GM12878 (cell line): ENCODE results near the gene GALNT18. TPM values are rescaled to one million over a fixed set of nuclear protein-coding genes. Genes with fewer than 3 reads are reported as not detected.

Source experiments
- ATAC-seq: fragments of 200-7000 bp; cut with Tn5 transposase; 3 replicates; pipeline ENCODE4 v1.9.1; 2020; ENCODE audit warnings: mild to moderate bottlenecking, moderate library complexity
- BruUV-seq: library from RNA; stranded (reverse); fragments of 400-500 nt; replicated peaks from 2 replicates; lab custom pipeline; 2021; lab: Mats Ljungman, UMichigan
- CTCF ChIA-PET: fragments of 300-600 bp; sonication (Branson Sonifier 250); formaldehyde crosslinking; extraction: SDS; loops from one replicate; lab custom pipeline; 2021; ENCODE audit warnings: inconsistent platforms; lab: Yijun Ruan, JAX
- POLR2A ChIA-PET: fragments of 350-600 bp; formaldehyde crosslinking; extraction: SDS; loops from one replicate; lab custom pipeline; 2021; ENCODE audit warnings: inconsistent platforms; lab: Charles Lee
- RAD21 ChIA-PET: fragments of 300-600 bp; sonication (Branson Sonifier 250); formaldehyde crosslinking; loops from one replicate; lab custom pipeline; 2023; ENCODE audit warnings: antibody characterized with exemption; ENCODE audit not compliant: unreplicated experiment; lab: Charles Lee
- SMC1A ChIA-PET: fragments of 300-600 bp; sonication (Branson Sonifier 250); formaldehyde crosslinking; loops from one replicate; lab custom pipeline; 2023; ENCODE audit not compliant: unreplicated experiment, uncharacterized antibody; lab: Charles Lee
- DNase-seq: peaks from one replicate; pipeline ENCODE4 v3.0.0-alpha.2; 2011; ENCODE audit warnings: low read depth, low spot score
- FAIRE-seq: peaks from 3 replicates; lab custom pipeline; 2011; peaks lifted over from hg19 to GRCh38; lab: Jason Lieb, UNC
- H2AFZ ChIP-seq: 2 replicates; pipeline ENCODE4 v1.6.0; 2011; ENCODE audit warnings: low read depth, low read length, control low read depth; ENCODE audit not compliant: control insufficient read depth
- H3K27ac ChIP-seq: 2 replicates; pipeline ENCODE4 v1.5.1; 2011; ENCODE audit warnings: control low read depth; ENCODE audit not compliant: control insufficient read depth, insufficient read depth
- H3K27me3 ChIP-seq, 2 experiments: replicated peaks in 1 of 2; 2 replicates each; pipeline versions ENCODE4 v1.6.0 to v1.6.1; 2011; ENCODE audit warnings: low read length in 1 of 2; ENCODE audit not compliant: control insufficient read depth in 2 of 2, insufficient read depth in 2 of 2
- H3K36me3 ChIP-seq, 2 experiments: 2 replicates each; pipeline ENCODE4 v1.5.1; 2011; ENCODE audit warnings: low read length in 1 of 2; ENCODE audit not compliant: control insufficient read depth in 2 of 2, insufficient read depth in 2 of 2
- H3K4me1 ChIP-seq: 2 replicates; pipeline ENCODE4 v1.6.1; 2011; ENCODE audit warnings: mild to moderate bottlenecking, low read length, moderate library complexity, mixed read lengths; ENCODE audit not compliant: control insufficient read depth, insufficient read depth
- H3K4me2 ChIP-seq: 2 replicates; pipeline ENCODE4 v1.6.0; 2011; ENCODE audit warnings: control low read depth; ENCODE audit not compliant: control insufficient read depth, insufficient read depth
- H3K4me3 ChIP-seq: fragments of 200-600 bp; sonication (generic); 2 replicates; pipeline ENCODE4 v1.5.1; 2016
- H3K79me2 ChIP-seq: 2 replicates; pipeline ENCODE4 v1.6.0; 2011; ENCODE audit warnings: low read length; ENCODE audit not compliant: control insufficient read depth, insufficient read depth
- H3K9ac ChIP-seq: 2 replicates; pipeline ENCODE4 v1.8.0; 2011; ENCODE audit warnings: low read length, control low read depth, mixed read lengths; ENCODE audit not compliant: control insufficient read depth, insufficient read depth
- H3K9me3 ChIP-seq: replicated peaks from 3 replicates; pipeline ENCODE4 v1.5.1; 2011; ENCODE audit warnings: mild to moderate bottlenecking, low read length; ENCODE audit not compliant: control insufficient read depth, insufficient read depth
- H4K20me1 ChIP-seq: 2 replicates; pipeline ENCODE4 v1.6.0; 2011; ENCODE audit not compliant: control insufficient read depth, insufficient read depth
- BMI1 ChIP-seq: fragments of 450-650 bp; IDR thresholded peaks from 2 replicates; pipeline ENCODE4 v1.6.1; 2016; ENCODE audit warnings: mild to moderate bottlenecking, moderate library complexity, borderline replicate concordance
- CEBPB ChIP-seq, 2 experiments: fragments of 150-350 bp in 1 of 2; IDR thresholded peaks; 2 replicates each; pipeline ENCODE4 v1.6.1; 2012 to 2014; ENCODE audit warnings: low read depth in 2 of 2, low read length in 2 of 2, borderline replicate concordance in 1 of 2, inconsistent platforms in 1 of 2
- CHD4 ChIP-seq: fragments of 200-600 bp; sonication (generic); IDR thresholded peaks from 2 replicates; pipeline ENCODE4 v1.6.1; 2016; ENCODE audit warnings: mild to moderate bottlenecking
- EP300 ChIP-seq, 2 experiments: fragments of 150-350 bp in 1 of 2; IDR thresholded peaks; 2 replicates each; pipeline ENCODE4 v1.6.1; 2011 to 2012; ENCODE audit warnings: low read depth in 2 of 2, low read length in 2 of 2, borderline replicate concordance in 1 of 2, improper control_type of control experiment in 1 of 2, inconsistent platforms in 1 of 2; ENCODE audit not compliant: control insufficient read depth in 1 of 2
- ETV6 ChIP-seq, 2 experiments: fragments of 450-650 bp in 1 of 2; IDR thresholded peaks in 1 of 2; conservative IDR thresholded peaks in 1 of 2; 2 replicates each; pipeline ENCODE4 v1.6.1; 2014; ENCODE audit warnings: antibody characterized with exemption in 1 of 2, borderline replicate concordance in 1 of 2, low read depth in 1 of 2, mild to moderate bottlenecking in 1 of 2, moderate library complexity in 1 of 2
- IKZF1 ChIP-seq: fragments of 450-650 bp; conservative IDR thresholded peaks from 2 replicates; pipeline ENCODE4 v1.6.1; 2017; ENCODE audit warnings: antibody characterized with exemption, mild to moderate bottlenecking
- IKZF2 ChIP-seq, 2 experiments: fragments of 450-650 bp; IDR thresholded peaks; 2 replicates each; pipeline ENCODE4 v1.6.1; 2017; ENCODE audit warnings: mild to moderate bottlenecking in 2 of 2, moderate library complexity in 2 of 2
- MEF2A ChIP-seq: IDR thresholded peaks from 2 replicates; pipeline ENCODE4 v1.6.1; 2011; ENCODE audit warnings: low read depth, mild to moderate bottlenecking, low read length, moderate library complexity; ENCODE audit not compliant: insufficient read depth
- MYC ChIP-seq: IDR thresholded peaks from 2 replicates; pipeline ENCODE4 v1.6.1; 2011; ENCODE audit warnings: mild to moderate bottlenecking, low read length, moderate library complexity, inconsistent platforms; ENCODE audit not compliant: insufficient read depth, insufficient replicate concordance, insufficient read length, severe bottlenecking
- PAX5 ChIP-seq: IDR thresholded peaks from 2 replicates; pipeline ENCODE4 v1.6.1; 2011; ENCODE audit warnings: low read depth, low read length, borderline replicate concordance
- POU2F2 ChIP-seq: IDR thresholded peaks from 3 replicates; pipeline ENCODE4 v1.6.1; 2011; ENCODE audit warnings: low read depth, mild to moderate bottlenecking, low read length, borderline replicate concordance
- RFX5 ChIP-seq: IDR thresholded peaks from 2 replicates; pipeline ENCODE4 v1.6.1; 2011; ENCODE audit warnings: low read depth, low read length, improper control_type of control experiment
- RUNX3 ChIP-seq: IDR thresholded peaks from 2 replicates; pipeline ENCODE4 v1.6.1; 2012; ENCODE audit warnings: low read length, inconsistent platforms
- SUPT20H ChIP-seq: IDR thresholded peaks from 2 replicates; pipeline ENCODE4 v1.6.1; 2011; ENCODE audit warnings: low read depth, mild to moderate bottlenecking, low read length, moderate library complexity, borderline replicate concordance; ENCODE audit not compliant: control insufficient read depth
- TCF12 ChIP-seq: IDR thresholded peaks from 2 replicates; pipeline ENCODE4 v1.6.1; 2011; ENCODE audit warnings: low read depth, mild to moderate bottlenecking, low read length
- YBX1 ChIP-seq: fragments of 450-650 bp; IDR thresholded peaks from 2 replicates; pipeline ENCODE4 v1.6.1; 2016; ENCODE audit warnings: antibody characterized with exemption
- ZBED1 ChIP-seq: IDR thresholded peaks from 2 replicates; pipeline ENCODE4 v1.6.1; 2016; ENCODE audit warnings: borderline replicate concordance
- ZNF207 ChIP-seq: fragments of 450-650 bp; IDR thresholded peaks from 2 replicates; pipeline ENCODE4 v1.6.1; 2014; ENCODE audit warnings: antibody characterized with exemption, mild to moderate bottlenecking, borderline replicate concordance
- ZNF24 ChIP-seq: fragments of 450-650 bp; IDR thresholded peaks from 2 replicates; pipeline ENCODE4 v1.6.1; 2017; ENCODE audit warnings: antibody characterized with exemption, mild to moderate bottlenecking
- WGBS: methylation state at CpG from one replicate; pipeline ENCODE4 v1.1.6; 2016; ENCODE audit warnings: low lambda C conversion rate; ENCODE audit not compliant: insufficient replicate concordance, insufficient coverage; ENCODE audit errors: missing lambda C conversion rate; 5-methylcytosine and 5-hydroxymethylcytosine counted together
- in situ Hi-C: fragments of 300-500 bp; cut with MboI; formaldehyde crosslinking; loops from 9 replicates; pipeline ENCODE4 v1.14.3; 2018; ENCODE audit warnings: mixed read lengths
- intact Hi-C: fragments of 100-400 bp; cut with micrococcal nuclease; formaldehyde crosslinking; loops from one replicate; pipeline ENCODE4 v1.14.2; 2022; ENCODE audit not compliant: unreplicated experiment
- polyA plus RNA-seq, 11 experiments: library from polyadenylated mRNA; depleted of rRNA in 4 of 11; unstranded in 6 of 11; stranded (reverse) in 5 of 11; fragments of >200 nt; fragmentation: Nextera tagmentation in 4 of 11; fragmentation: Illumina TruSeq in 1 of 11; extraction: Ambion mirVana in 4 of 11; extraction: Trizol in 1 of 11; gene quantifications; 1 replicate in 1 of 11; 2 replicates in 10 of 11; pipeline versions ENCODE4 v1.2.1 to v1.2.3, GENCODE V29; 2011 to 2016; ENCODE audit warnings: inconsistent platforms in 2 of 11, missing spikeins in 2 of 11, low read depth in 1 of 11
- total RNA-seq, 4 experiments: library from RNA; depleted of rRNA in 3 of 4; stranded (reverse); fragments of >200 nt in 3 of 4; fragmentation: Illumina TruSeq in 1 of 4; extraction: Trizol in 1 of 4; gene quantifications; 2 replicates each; pipeline versions ENCODE4 v1.2.1 to v1.2.3, GENCODE V29; 2013 to 2021
- TF ChIP-seq, protein P1 (sequence below): fragments of 450-650 bp; IDR thresholded peaks from 2 replicates; pipeline ENCODE4 v1.6.1; 2018; ENCODE audit warnings: borderline replicate concordance, mild to moderate bottlenecking; ENCODE audit not compliant: partially characterized antibody
- TF ChIP-seq, protein P2 (sequence below), 3 experiments: IDR thresholded peaks in 2 of 3; conservative IDR thresholded peaks in 1 of 3; 2 replicates each; pipeline ENCODE4 v1.5.1; 2011; ENCODE audit warnings: low read depth in 3 of 3, low read length in 3 of 3, mild to moderate bottlenecking in 3 of 3, control low read depth in 2 of 3, moderate library complexity in 2 of 3, inconsistent platforms in 1 of 3, mixed read lengths in 1 of 3; ENCODE audit not compliant: control insufficient read depth in 2 of 3, insufficient read depth in 1 of 3; ENCODE audit errors: extremely low read depth in 1 of 3

The GALNT18 gene
- total and polyA plus RNA-seq, 10 of the 15 experiments (the other 5 are each of a cell fraction or from before 2014, with no cell fraction given) = 1.2 to 14.2 (median 6.3) TPM

DNA sequence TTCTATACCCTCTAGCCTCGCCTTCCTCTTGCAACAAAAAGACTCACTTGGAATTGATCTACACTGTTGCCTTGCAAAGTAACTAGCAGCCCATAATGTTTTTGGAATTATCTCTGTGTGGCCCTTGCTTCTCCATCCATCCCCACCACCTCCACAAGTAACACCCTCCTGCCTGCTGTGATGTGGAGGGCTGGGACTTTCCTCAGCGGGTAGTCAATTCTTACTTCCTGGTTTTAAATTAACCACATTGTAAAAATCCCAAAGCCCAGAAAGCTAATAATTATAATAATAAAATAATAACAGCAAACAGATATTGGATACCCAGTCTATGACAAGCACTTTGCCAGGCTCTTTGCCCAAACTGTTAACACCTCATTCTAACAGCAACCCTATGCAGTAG is 40.8 kb upstream of the GALNT18 start:
- H3K36me3 ChIP-seq = no peaks in the 10 kb centered on the region
- 22% methylated on average over 2 of the region's 2 CpGs for WGBS
- no peaks in the 10 kb centered on the region for H3K79me2 ChIP-seq
- no peak overlapping the region for H3K27ac ChIP-seq
- no peak overlapping the region for H3K9ac ChIP-seq
- FAIRE-seq (no peak), ATAC-seq (peak; percentile 81), DNase-seq (peak; percentile 1)
- peaks cover 0 to 7% of the 10 kb centered on the region in 2 experiments; a peak in 2 of 4 replicates for H3K27me3 ChIP-seq
- peaks cover 3% of the 10 kb centered on the region; the same call in 1 of the 2 replicates for H3K4me1 ChIP-seq
- ChIA-PET SMC1A (interaction anchor here (1.0 to 1.4 kb wide), 2 partner anchors 15 to 41 kb away, joined by 4 to 5 read pairs; partner anchors contain the start of gene GALNT18), CTCF (interaction anchor here (1.1 to 2.5 kb wide), 2 partner anchors 10 to 42 kb away, joined by 3 to 8 read pairs; no protein-coding TSS in a partner anchor), POLR2A (interaction anchor here (1.5 kb wide), 1 partner anchor 41 kb away, joined by 4 read pairs; the partner anchor contains the start of gene GALNT18), RAD21 (interaction anchor here (2.3 kb wide), 1 partner anchor 41 kb away, joined by 8 read pairs; the partner anchor contains the start of gene GALNT18)
- BruUV-seq = no TSS peak
- no peak overlapping the region for H3K4me2 ChIP-seq
- intact Hi-C loops (no loop called here), in situ Hi-C loops (no loop called here)
- H4K20me1 ChIP-seq = no peaks in the 10 kb centered on the region
- no peak overlapping the region for H3K4me3 ChIP-seq
- no peak overlapping the region for H2AFZ ChIP-seq
- H3K9me3 ChIP-seq = no peaks in the 10 kb centered on the region
- TF ChIP-seq IKZF1 = 0 out of 2 replicates have a peak, but pooled peaks have one; percentile 16
- TF ChIP-seq BMI1 = no peak
- no peak for TF ChIP-seq ZNF24
- TF ChIP-seq, protein P1, sequence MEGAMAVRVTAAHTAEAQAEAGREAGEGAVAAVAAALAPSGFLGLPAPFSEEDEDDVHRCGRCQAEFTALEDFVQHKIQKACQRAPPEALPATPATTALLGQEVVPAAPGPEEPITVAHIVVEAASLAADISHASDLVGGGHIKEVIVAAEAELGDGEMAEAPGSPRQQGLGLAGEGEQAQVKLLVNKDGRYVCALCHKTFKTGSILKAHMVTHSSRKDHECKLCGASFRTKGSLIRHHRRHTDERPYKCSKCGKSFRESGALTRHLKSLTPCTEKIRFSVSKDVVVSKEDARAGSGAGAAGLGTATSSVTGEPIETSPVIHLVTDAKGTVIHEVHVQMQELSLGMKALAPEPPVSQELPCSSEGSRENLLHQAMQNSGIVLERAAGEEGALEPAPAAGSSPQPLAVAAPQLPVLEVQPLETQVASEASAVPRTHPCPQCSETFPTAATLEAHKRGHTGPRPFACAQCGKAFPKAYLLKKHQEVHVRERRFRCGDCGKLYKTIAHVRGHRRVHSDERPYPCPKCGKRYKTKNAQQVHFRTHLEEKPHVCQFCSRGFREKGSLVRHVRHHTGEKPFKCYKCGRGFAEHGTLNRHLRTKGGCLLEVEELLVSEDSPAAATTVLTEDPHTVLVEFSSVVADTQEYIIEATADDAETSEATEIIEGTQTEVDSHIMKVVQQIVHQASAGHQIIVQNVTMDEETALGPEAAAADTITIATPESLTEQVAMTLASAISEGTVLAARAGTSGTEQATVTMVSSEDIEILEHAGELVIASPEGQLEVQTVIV = no peak
- TF ChIP-seq, protein P2, sequence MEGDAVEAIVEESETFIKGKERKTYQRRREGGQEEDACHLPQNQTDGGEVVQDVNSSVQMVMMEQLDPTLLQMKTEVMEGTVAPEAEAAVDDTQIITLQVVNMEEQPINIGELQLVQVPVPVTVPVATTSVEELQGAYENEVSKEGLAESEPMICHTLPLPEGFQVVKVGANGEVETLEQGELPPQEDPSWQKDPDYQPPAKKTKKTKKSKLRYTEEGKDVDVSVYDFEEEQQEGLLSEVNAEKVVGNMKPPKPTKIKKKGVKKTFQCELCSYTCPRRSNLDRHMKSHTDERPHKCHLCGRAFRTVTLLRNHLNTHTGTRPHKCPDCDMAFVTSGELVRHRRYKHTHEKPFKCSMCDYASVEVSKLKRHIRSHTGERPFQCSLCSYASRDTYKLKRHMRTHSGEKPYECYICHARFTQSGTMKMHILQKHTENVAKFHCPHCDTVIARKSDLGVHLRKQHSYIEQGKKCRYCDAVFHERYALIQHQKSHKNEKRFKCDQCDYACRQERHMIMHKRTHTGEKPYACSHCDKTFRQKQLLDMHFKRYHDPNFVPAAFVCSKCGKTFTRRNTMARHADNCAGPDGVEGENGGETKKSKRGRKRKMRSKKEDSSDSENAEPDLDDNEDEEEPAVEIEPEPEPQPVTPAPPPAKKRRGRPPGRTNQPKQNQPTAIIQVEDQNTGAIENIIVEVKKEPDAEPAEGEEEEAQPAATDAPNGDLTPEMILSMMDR (IDR thresholded peaks at IDR 0.05 in 2 of 3, conservative IDR thresholded peaks at IDR 0.05 in 1 of 3; ENCODE audit: control insufficient read depth in 2 of 3, extremely low read depth in 1 of 3, insufficient read depth in 1 of 3, low read depth in 3 of 3, low read length in 3 of 3) = no peak
- TF ChIP-seq PAX5 = no peak
- TF ChIP-seq CEBPB (IDR thresholded peaks at IDR 0.05; ENCODE audit: borderline replicate concordance in 1 of 2, low read depth in 2 of 2, low read length in 2 of 2) = no peak
- no peak for TF ChIP-seq TCF12
- no peak for TF ChIP-seq SUPT20H
- TF ChIP-seq IKZF2 (IDR thresholded peaks at IDR 0.05) = peak; percentile 29 to 30; a peak in 2 of 4 replicates
- no peak for TF ChIP-seq ZBED1
- TF ChIP-seq RFX5 = no peak
- no peak for TF ChIP-seq MEF2A
- TF ChIP-seq MYC = no peak
- no peak for TF ChIP-seq POU2F2
- no peak for TF ChIP-seq RUNX3
- TF ChIP-seq EP300 (IDR thresholded peaks at IDR 0.05; ENCODE audit: borderline replicate concordance in 1 of 2, control insufficient read depth in 1 of 2, low read depth in 2 of 2, low read length in 2 of 2) = no peak
- TF ChIP-seq YBX1 = no peak
- TF ChIP-seq ZNF207 = no peak
- TF ChIP-seq CHD4 = no peak
- TF ChIP-seq ETV6 (conservative IDR thresholded peaks at IDR 0.05 in 1 of 2, IDR thresholded peaks at IDR 0.05 in 1 of 2; ENCODE audit: borderline replicate concordance in 1 of 2, low read depth in 1 of 2) = no peak
